Prostate gland (tissue), 2 donors: ENCODE results near the gene CHN1. TPM values are rescaled to one million over a fixed set of nuclear protein-coding genes. Genes with fewer than 3 reads are reported as not detected.

ENCODE experiments used
- DNase-seq: peaks from one replicate; pipeline ENCODE4 v3.0.0-alpha.2; 2019; ENCODE audit warnings: low spot score
- H3K27ac ChIP-seq, 2 donors: fragments of 200-600 bp; sonication (generic); 2 replicates each; pipeline ENCODE4 v1.5.1; 2017 to 2019
- H3K27me3 ChIP-seq: fragments of 200-600 bp; sonication (generic); replicated peaks from 2 replicates; pipeline ENCODE4 v1.5.1; 2019; ENCODE audit not compliant: insufficient read depth
- H3K36me3 ChIP-seq, 2 donors: fragments of 200-600 bp; sonication (generic); 1 replicate in 1 of 2; 2 replicates in 1 of 2; pipeline versions ENCODE4 v1.5.1 to v1.8.1; 2017 to 2019
- H3K4me1 ChIP-seq: fragments of 200-600 bp; sonication (generic); replicated peaks from 2 replicates; pipeline ENCODE4 v1.5.1; 2019
- H3K4me3 ChIP-seq, 2 donors: fragments of 200-600 bp; sonication (generic); 2 replicates each; pipeline ENCODE4 v1.5.1; 2017 to 2019
- H3K9me3 ChIP-seq: fragments of 200-600 bp; sonication (generic); 2 replicates; pipeline ENCODE4 v1.5.1; 2017
- POLR2A ChIP-seq: fragments of 450-650 bp; IDR thresholded peaks from one replicate; pipeline ENCODE4 v1.6.1; 2016; ENCODE audit warnings: antibody characterized with exemption, mild to moderate bottlenecking
- POLR2AphosphoS5 ChIP-seq: sonication (generic); formaldehyde crosslinking; IDR thresholded peaks from one replicate; pipeline ENCODE4 v1.6.1; 2017; ENCODE audit warnings: antibody characterized with exemption
- WGBS: methylation state at CpG from one replicate; pipeline ENCODE4 v1.1.5; 2018; 5-methylcytosine and 5-hydroxymethylcytosine counted together
- intact Hi-C: fragments of 100-400 bp; cut with DNase I; formaldehyde crosslinking; loops from one replicate; pipeline ENCODE4 v1.14.2; 2022
- total RNA-seq, 2 donors: library from RNA; depleted of rRNA; stranded (reverse); fragments of >200 nt; gene quantifications; one replicate each; pipeline ENCODE4 v1.1.0, GENCODE V29; 2016
- TF ChIP-seq, protein P1 (sequence below), 4 experiments: fragments of 200-600 bp in 2 of 4; fragments of 450-650 bp in 2 of 4; sonication (generic) in 2 of 4; IDR thresholded peaks; 1 replicate in 3 of 4; 2 replicates in 1 of 4; pipeline ENCODE4 v1.5.1; 2016 to 2019; ENCODE audit warnings: antibody characterized with exemption in 4 of 4, mild to moderate bottlenecking in 2 of 4, moderate library complexity in 2 of 4

Gene CHN1
- total RNA-seq, 2 donors from 2014 or later, result 7.8 to 20.1 TPM

DNA sequence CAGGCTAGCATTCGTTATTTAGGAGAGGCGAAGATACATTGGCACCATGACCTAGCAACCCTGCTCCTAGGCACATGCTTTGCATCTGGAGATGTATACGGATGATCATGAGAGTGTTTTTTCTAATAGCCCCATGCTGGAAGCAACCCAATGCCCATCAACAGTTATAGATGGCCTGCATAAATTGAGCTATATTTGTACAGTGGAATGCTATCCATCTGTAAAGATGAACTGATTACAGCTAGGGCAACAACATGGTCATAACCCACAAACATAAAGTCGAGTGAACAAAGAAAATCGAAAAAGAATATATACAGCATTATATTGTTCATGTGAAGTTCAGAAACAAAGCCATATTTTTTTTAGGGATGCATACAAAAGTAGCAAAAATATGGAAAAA, 220.3 kb downstream of the CHN1 start:
- Histone ChIP-seq H3K27me3 (no peaks in the 10 kb centered on the region), H3K4me1 (no peaks in the 10 kb centered on the region), H3K4me3 (no peak overlapping the region), H3K27ac (no peak overlapping the region), H3K36me3 (no peaks in the 10 kb centered on the region), H3K9me3 (no peaks in the 10 kb centered on the region)
- no peak for DNase-seq
- TF ChIP-seq POLR2AphosphoS5 (no peak), POLR2A (no peak)
- TF ChIP-seq, protein P1, sequence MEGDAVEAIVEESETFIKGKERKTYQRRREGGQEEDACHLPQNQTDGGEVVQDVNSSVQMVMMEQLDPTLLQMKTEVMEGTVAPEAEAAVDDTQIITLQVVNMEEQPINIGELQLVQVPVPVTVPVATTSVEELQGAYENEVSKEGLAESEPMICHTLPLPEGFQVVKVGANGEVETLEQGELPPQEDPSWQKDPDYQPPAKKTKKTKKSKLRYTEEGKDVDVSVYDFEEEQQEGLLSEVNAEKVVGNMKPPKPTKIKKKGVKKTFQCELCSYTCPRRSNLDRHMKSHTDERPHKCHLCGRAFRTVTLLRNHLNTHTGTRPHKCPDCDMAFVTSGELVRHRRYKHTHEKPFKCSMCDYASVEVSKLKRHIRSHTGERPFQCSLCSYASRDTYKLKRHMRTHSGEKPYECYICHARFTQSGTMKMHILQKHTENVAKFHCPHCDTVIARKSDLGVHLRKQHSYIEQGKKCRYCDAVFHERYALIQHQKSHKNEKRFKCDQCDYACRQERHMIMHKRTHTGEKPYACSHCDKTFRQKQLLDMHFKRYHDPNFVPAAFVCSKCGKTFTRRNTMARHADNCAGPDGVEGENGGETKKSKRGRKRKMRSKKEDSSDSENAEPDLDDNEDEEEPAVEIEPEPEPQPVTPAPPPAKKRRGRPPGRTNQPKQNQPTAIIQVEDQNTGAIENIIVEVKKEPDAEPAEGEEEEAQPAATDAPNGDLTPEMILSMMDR (IDR thresholded peaks at IDR 0.05), result no peak
- WGBS, result 81% methylated on average over 5 of the region's 5 CpGs
- intact Hi-C loops, result no loop called here

GRCh38 chr2:174784316-174784715, 220.9 kb downstream of the CHN1 start:
- intact Hi-C loops, result no loop called here
- no peak for DNase-seq
- Histone ChIP-seq H3K27me3 (no peaks in the 10 kb centered on the region), H3K4me3 (no peak overlapping the region), H3K9me3 (no peaks in the 10 kb centered on the region), H3K27ac (no peak overlapping the region), H3K36me3 (no peaks in the 10 kb centered on the region), H3K4me1 (no peaks in the 10 kb centered on the region)
- WGBS, result 89% methylated on average over 7 of the region's 7 CpGs
- TF ChIP-seq, protein P1 (IDR thresholded peaks at IDR 0.05), result no peak
- TF ChIP-seq POLR2A (no peak), POLR2AphosphoS5 (no peak)

DNA sequence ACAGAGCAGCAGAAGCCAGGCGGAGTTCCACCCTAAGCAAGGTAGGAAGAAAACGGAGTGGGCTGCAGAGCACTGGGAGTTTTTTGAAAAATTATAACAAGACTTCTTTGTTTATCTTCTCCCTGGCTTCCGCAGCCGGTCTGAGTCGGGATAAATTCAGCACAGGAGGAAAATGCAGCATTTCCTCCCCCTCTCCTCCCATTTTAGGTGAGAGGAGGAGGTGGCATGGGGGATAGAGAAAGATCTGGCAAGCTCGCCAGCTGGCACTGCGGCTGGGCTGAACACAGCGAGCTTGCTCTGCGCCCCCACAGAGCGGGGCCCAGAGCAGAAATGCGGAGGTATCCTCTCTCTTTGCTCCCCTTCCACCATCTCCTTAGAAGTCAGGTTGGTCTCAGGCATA, 223.2 kb downstream of the CHN1 start:
- intact Hi-C loops, result no loop called here
- no peaks in the 10 kb centered on the region for H3K36me3 ChIP-seq
- TF ChIP-seq POLR2A (no peak), POLR2AphosphoS5 (no peak)
- TF ChIP-seq, protein P1 (IDR thresholded peaks at IDR 0.05), result no peak
- H3K27ac ChIP-seq, result no peak overlapping the region
- 27% methylated on average over 11 of the region's 11 CpGs for WGBS
- H3K27me3 ChIP-seq, result no peaks in the 10 kb centered on the region
- no peak for DNase-seq
- no peaks in the 10 kb centered on the region for H3K9me3 ChIP-seq
- H3K4me3 ChIP-seq, result no peak overlapping the region
- H3K4me1 ChIP-seq, result no peaks in the 10 kb centered on the region

GRCh38 chr2:174781298-174781697, 223.9 kb downstream of the CHN1 start:
- no peak overlapping the region for H3K27ac ChIP-seq
- H3K27me3 ChIP-seq, result no peaks in the 10 kb centered on the region
- no peaks in the 10 kb centered on the region for H3K4me1 ChIP-seq
- DNase-seq, result no peak
- no peak overlapping the region for H3K4me3 ChIP-seq
- 92% methylated on average over 9 of the region's 9 CpGs for WGBS
- H3K9me3 ChIP-seq, result no peaks in the 10 kb centered on the region
- TF ChIP-seq, protein P1 (IDR thresholded peaks at IDR 0.05), result no peak
- TF ChIP-seq POLR2AphosphoS5 (no peak), POLR2A (no peak)
- H3K36me3 ChIP-seq, result no peaks in the 10 kb centered on the region
- intact Hi-C loops, result no loop called here

DNA sequence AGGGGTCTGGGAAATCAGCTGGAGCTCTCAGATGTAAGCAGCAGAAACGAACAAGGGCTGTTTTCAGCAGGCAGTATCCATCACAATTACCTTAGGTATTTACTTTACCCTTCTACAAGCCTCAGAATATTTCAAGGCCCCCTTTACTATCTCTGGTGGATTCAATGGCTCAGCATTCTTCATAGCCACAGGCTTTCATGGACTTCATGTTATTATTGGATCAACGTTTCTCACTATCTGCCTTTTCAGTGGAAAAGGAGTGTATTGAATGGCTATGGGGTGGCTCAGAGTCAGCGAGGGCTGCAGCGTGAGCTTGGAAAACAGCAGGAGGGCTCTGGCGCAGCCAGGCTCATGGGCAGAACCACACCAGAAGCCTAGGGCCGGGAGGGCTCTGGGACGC, 224.3 kb downstream of the CHN1 start:
- no peaks in the 10 kb centered on the region for H3K4me1 ChIP-seq
- no peaks in the 10 kb centered on the region for H3K27me3 ChIP-seq
- no peaks in the 10 kb centered on the region for H3K9me3 ChIP-seq
- no peak overlapping the region for H3K27ac ChIP-seq
- 90% methylated on average over 7 of the region's 7 CpGs for WGBS
- H3K4me3 ChIP-seq, result no peak overlapping the region
- DNase-seq, result no peak
- TF ChIP-seq POLR2AphosphoS5 (no peak), POLR2A (no peak)
- TF ChIP-seq, protein P1 (IDR thresholded peaks at IDR 0.05), result no peak
- no peaks in the 10 kb centered on the region for H3K36me3 ChIP-seq
- intact Hi-C loops, result no loop called here
